GM12878 (cell line): ENCODE results near the gene GABBR1. TPM values are rescaled to one million over a fixed set of nuclear protein-coding genes. Genes with fewer than 3 reads are reported as not detected.

Experiments
- ATAC-seq: fragments of 200-7000 bp; cut with Tn5 transposase; 3 replicates; pipeline ENCODE4 v1.9.1; 2020; ENCODE audit warnings: mild to moderate bottlenecking, moderate library complexity
- BruUV-seq: library from RNA; stranded (reverse); fragments of 400-500 nt; replicated peaks from 2 replicates; lab custom pipeline; 2021; lab: Mats Ljungman, UMichigan
- CTCF ChIA-PET: fragments of 300-600 bp; sonication (Branson Sonifier 250); formaldehyde crosslinking; extraction: SDS; loops from one replicate; lab custom pipeline; 2021; ENCODE audit warnings: inconsistent platforms; lab: Yijun Ruan, JAX
- POLR2A ChIA-PET: fragments of 350-600 bp; formaldehyde crosslinking; extraction: SDS; loops from one replicate; lab custom pipeline; 2021; ENCODE audit warnings: inconsistent platforms; lab: Charles Lee
- RAD21 ChIA-PET: fragments of 300-600 bp; sonication (Branson Sonifier 250); formaldehyde crosslinking; loops from one replicate; lab custom pipeline; 2023; ENCODE audit warnings: antibody characterized with exemption; ENCODE audit not compliant: unreplicated experiment; lab: Charles Lee
- SMC1A ChIA-PET: fragments of 300-600 bp; sonication (Branson Sonifier 250); formaldehyde crosslinking; loops from one replicate; lab custom pipeline; 2023; ENCODE audit not compliant: unreplicated experiment, uncharacterized antibody; lab: Charles Lee
- DNase-seq: peaks from one replicate; pipeline ENCODE4 v3.0.0-alpha.2; 2011; ENCODE audit warnings: low read depth, low spot score
- FAIRE-seq: peaks from 3 replicates; lab custom pipeline; 2011; peaks lifted over from hg19 to GRCh38; lab: Jason Lieb, UNC
- H2AFZ ChIP-seq: 2 replicates; pipeline ENCODE4 v1.6.0; 2011; ENCODE audit warnings: low read depth, low read length, control low read depth; ENCODE audit not compliant: control insufficient read depth
- H3K27ac ChIP-seq: 2 replicates; pipeline ENCODE4 v1.5.1; 2011; ENCODE audit warnings: control low read depth; ENCODE audit not compliant: control insufficient read depth, insufficient read depth
- H3K27me3 ChIP-seq, 2 experiments: replicated peaks in 1 of 2; 2 replicates each; pipeline versions ENCODE4 v1.6.0 to v1.6.1; 2011; ENCODE audit warnings: low read length in 1 of 2; ENCODE audit not compliant: control insufficient read depth in 2 of 2, insufficient read depth in 2 of 2
- H3K36me3 ChIP-seq, 2 experiments: 2 replicates each; pipeline ENCODE4 v1.5.1; 2011; ENCODE audit warnings: low read length in 1 of 2; ENCODE audit not compliant: control insufficient read depth in 2 of 2, insufficient read depth in 2 of 2
- H3K4me1 ChIP-seq: 2 replicates; pipeline ENCODE4 v1.6.1; 2011; ENCODE audit warnings: mild to moderate bottlenecking, low read length, moderate library complexity, mixed read lengths; ENCODE audit not compliant: control insufficient read depth, insufficient read depth
- H3K4me2 ChIP-seq: 2 replicates; pipeline ENCODE4 v1.6.0; 2011; ENCODE audit warnings: control low read depth; ENCODE audit not compliant: control insufficient read depth, insufficient read depth
- H3K4me3 ChIP-seq: fragments of 200-600 bp; sonication (generic); 2 replicates; pipeline ENCODE4 v1.5.1; 2016
- H3K79me2 ChIP-seq: 2 replicates; pipeline ENCODE4 v1.6.0; 2011; ENCODE audit warnings: low read length; ENCODE audit not compliant: control insufficient read depth, insufficient read depth
- H3K9ac ChIP-seq: 2 replicates; pipeline ENCODE4 v1.8.0; 2011; ENCODE audit warnings: low read length, control low read depth, mixed read lengths; ENCODE audit not compliant: control insufficient read depth, insufficient read depth
- H3K9me3 ChIP-seq: replicated peaks from 3 replicates; pipeline ENCODE4 v1.5.1; 2011; ENCODE audit warnings: mild to moderate bottlenecking, low read length; ENCODE audit not compliant: control insufficient read depth, insufficient read depth
- H4K20me1 ChIP-seq: 2 replicates; pipeline ENCODE4 v1.6.0; 2011; ENCODE audit not compliant: control insufficient read depth, insufficient read depth
- FOS ChIP-seq: IDR thresholded peaks from 3 replicates; pipeline ENCODE4 v1.6.1; 2011; ENCODE audit warnings: borderline replicate concordance; ENCODE audit not compliant: insufficient read length; ENCODE audit errors: extremely low read depth
- FOXK2 ChIP-seq: fragments of 450-650 bp; IDR thresholded peaks from 2 replicates; pipeline ENCODE4 v1.6.1; 2017; ENCODE audit warnings: mild to moderate bottlenecking, moderate library complexity
- HDGF ChIP-seq: fragments of 450-650 bp; IDR thresholded peaks from 2 replicates; pipeline ENCODE4 v1.6.1; 2016; ENCODE audit warnings: antibody characterized with exemption
- POLR2A ChIP-seq: IDR thresholded peaks from 2 replicates; pipeline ENCODE4 v1.6.1; 2011; ENCODE audit warnings: low read depth, mild to moderate bottlenecking, low read length
- RB1 ChIP-seq: fragments of 450-650 bp; formaldehyde crosslinking; IDR thresholded peaks from 2 replicates; pipeline ENCODE4 v1.6.1; 2017; ENCODE audit warnings: mild to moderate bottlenecking, borderline replicate concordance
- ZNF24 ChIP-seq: fragments of 450-650 bp; IDR thresholded peaks from 2 replicates; pipeline ENCODE4 v1.6.1; 2017; ENCODE audit warnings: antibody characterized with exemption, mild to moderate bottlenecking
- WGBS: methylation state at CpG from one replicate; pipeline ENCODE4 v1.1.6; 2016; ENCODE audit warnings: low lambda C conversion rate; ENCODE audit not compliant: insufficient replicate concordance, insufficient coverage; ENCODE audit errors: missing lambda C conversion rate; 5-methylcytosine and 5-hydroxymethylcytosine counted together
- in situ Hi-C: fragments of 300-500 bp; cut with MboI; formaldehyde crosslinking; loops from 9 replicates; pipeline ENCODE4 v1.14.3; 2018; ENCODE audit warnings: mixed read lengths
- intact Hi-C: fragments of 100-400 bp; cut with micrococcal nuclease; formaldehyde crosslinking; loops from one replicate; pipeline ENCODE4 v1.14.2; 2022; ENCODE audit not compliant: unreplicated experiment
- polyA plus RNA-seq, 11 experiments: library from polyadenylated mRNA; depleted of rRNA in 4 of 11; unstranded in 6 of 11; stranded (reverse) in 5 of 11; fragments of >200 nt; fragmentation: Nextera tagmentation in 4 of 11; fragmentation: Illumina TruSeq in 1 of 11; extraction: Ambion mirVana in 4 of 11; extraction: Trizol in 1 of 11; gene quantifications; 1 replicate in 1 of 11; 2 replicates in 10 of 11; pipeline versions ENCODE4 v1.2.1 to v1.2.3, GENCODE V29; 2011 to 2016; ENCODE audit warnings: inconsistent platforms in 2 of 11, missing spikeins in 2 of 11, low read depth in 1 of 11
- total RNA-seq, 4 experiments: library from RNA; depleted of rRNA in 3 of 4; stranded (reverse); fragments of >200 nt in 3 of 4; fragmentation: Illumina TruSeq in 1 of 4; extraction: Trizol in 1 of 4; gene quantifications; 2 replicates each; pipeline versions ENCODE4 v1.2.1 to v1.2.3, GENCODE V29; 2013 to 2021
- TF ChIP-seq, protein P1 (sequence below): fragments of 150-350 bp; IDR thresholded peaks from 2 replicates; pipeline ENCODE4 v1.6.1; 2016; ENCODE audit warnings: low read depth, low read length
- TF ChIP-seq, protein P2 (sequence below), 3 experiments: IDR thresholded peaks in 2 of 3; conservative IDR thresholded peaks in 1 of 3; 2 replicates each; pipeline ENCODE4 v1.5.1; 2011; ENCODE audit warnings: low read depth in 3 of 3, low read length in 3 of 3, mild to moderate bottlenecking in 3 of 3, control low read depth in 2 of 3, moderate library complexity in 2 of 3, inconsistent platforms in 1 of 3, mixed read lengths in 1 of 3; ENCODE audit not compliant: control insufficient read depth in 2 of 3, insufficient read depth in 1 of 3; ENCODE audit errors: extremely low read depth in 1 of 3

The GABBR1 gene
- total and polyA plus RNA-seq, 10 of the 15 experiments (the other 5 are each of a cell fraction or from before 2014, with no cell fraction given) = 0.11 to 5.2 (median 1.0) TPM

DNA sequence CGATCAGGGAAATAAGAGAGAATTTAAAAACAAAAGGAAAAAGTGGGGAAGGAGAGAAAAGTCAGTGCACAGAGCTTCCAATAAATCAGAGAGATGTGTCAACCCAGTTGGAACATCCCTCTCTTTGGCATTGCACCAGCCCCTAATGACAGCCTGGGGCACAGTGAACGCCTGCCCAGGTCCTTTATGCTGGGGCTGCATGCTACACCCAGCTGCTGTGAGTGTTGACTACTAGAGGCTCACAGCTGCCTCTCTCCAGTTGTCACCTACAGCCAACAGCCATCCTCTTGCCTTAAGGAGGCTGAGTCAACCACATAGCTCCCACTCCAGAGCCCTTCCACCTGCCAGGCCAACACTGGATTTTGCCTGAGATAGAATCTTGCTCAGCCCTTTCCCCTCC lies 29.1 kb downstream of the GABBR1 start (continued):
- TF ChIP-seq FOS (no peak), RB1 (no peak), HDGF (no peak), POLR2A (no peak), FOXK2 (no peak)
- TF ChIP-seq, protein P1, sequence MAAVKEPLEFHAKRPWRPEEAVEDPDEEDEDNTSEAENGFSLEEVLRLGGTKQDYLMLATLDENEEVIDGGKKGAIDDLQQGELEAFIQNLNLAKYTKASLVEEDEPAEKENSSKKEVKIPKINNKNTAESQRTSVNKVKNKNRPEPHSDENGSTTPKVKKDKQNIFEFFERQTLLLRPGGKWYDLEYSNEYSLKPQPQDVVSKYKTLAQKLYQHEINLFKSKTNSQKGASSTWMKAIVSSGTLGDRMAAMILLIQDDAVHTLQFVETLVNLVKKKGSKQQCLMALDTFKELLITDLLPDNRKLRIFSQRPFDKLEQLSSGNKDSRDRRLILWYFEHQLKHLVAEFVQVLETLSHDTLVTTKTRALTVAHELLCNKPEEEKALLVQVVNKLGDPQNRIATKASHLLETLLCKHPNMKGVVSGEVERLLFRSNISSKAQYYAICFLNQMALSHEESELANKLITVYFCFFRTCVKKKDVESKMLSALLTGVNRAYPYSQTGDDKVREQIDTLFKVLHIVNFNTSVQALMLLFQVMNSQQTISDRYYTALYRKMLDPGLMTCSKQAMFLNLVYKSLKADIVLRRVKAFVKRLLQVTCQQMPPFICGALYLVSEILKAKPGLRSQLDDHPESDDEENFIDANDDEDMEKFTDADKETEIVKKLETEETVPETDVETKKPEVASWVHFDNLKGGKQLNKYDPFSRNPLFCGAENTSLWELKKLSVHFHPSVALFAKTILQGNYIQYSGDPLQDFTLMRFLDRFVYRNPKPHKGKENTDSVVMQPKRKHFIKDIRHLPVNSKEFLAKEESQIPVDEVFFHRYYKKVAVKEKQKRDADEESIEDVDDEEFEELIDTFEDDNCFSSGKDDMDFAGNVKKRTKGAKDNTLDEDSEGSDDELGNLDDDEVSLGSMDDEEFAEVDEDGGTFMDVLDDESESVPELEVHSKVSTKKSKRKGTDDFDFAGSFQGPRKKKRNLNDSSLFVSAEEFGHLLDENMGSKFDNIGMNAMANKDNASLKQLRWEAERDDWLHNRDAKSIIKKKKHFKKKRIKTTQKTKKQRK = no peak
- TF ChIP-seq, protein P2, sequence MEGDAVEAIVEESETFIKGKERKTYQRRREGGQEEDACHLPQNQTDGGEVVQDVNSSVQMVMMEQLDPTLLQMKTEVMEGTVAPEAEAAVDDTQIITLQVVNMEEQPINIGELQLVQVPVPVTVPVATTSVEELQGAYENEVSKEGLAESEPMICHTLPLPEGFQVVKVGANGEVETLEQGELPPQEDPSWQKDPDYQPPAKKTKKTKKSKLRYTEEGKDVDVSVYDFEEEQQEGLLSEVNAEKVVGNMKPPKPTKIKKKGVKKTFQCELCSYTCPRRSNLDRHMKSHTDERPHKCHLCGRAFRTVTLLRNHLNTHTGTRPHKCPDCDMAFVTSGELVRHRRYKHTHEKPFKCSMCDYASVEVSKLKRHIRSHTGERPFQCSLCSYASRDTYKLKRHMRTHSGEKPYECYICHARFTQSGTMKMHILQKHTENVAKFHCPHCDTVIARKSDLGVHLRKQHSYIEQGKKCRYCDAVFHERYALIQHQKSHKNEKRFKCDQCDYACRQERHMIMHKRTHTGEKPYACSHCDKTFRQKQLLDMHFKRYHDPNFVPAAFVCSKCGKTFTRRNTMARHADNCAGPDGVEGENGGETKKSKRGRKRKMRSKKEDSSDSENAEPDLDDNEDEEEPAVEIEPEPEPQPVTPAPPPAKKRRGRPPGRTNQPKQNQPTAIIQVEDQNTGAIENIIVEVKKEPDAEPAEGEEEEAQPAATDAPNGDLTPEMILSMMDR (IDR thresholded peaks at IDR 0.05 in 2 of 3, conservative IDR thresholded peaks at IDR 0.05 in 1 of 3; ENCODE audit: control insufficient read depth in 2 of 3, extremely low read depth in 1 of 3, insufficient read depth in 1 of 3, low read depth in 3 of 3, low read length in 3 of 3) = no peak

DNA sequence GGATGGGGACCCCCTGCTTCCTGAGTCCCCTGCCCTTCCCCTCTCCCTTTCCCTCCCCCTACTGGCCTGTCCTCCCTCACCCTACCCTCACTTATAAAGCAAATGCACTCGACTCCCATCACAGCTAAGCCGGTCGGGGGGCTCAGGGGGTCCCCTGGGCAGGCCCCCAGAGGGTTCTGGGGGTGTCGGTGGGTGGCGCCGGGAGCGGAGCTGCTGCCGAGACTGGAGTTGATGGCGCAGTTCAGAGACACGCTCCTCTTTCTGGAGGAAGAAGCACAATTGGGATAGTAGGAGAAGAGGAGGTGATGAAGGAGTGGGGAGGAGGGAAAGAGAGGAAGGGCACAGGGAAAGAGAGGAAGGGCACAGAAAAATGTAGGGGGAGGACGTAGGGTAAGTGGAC lies 29.5 kb downstream of the GABBR1 start:
- H3K27ac ChIP-seq = no peak overlapping the region
- FAIRE-seq (no peak), ATAC-seq (no peak), DNase-seq (no peak)
- H3K9me3 ChIP-seq = no peaks in the 10 kb centered on the region
- SMC1A ChIA-PET = interaction anchor here (0.6 kb wide), 1 partner anchor 340 kb away, joined by 3 read pairs; no protein-coding TSS in a partner anchor
- no peak overlapping the region for H3K4me2 ChIP-seq
- no peak for TF ChIP-seq ZNF24
- no peak overlapping the region for H2AFZ ChIP-seq
- H3K79me2 ChIP-seq = no peaks in the 10 kb centered on the region
- no peaks in the 10 kb centered on the region for H3K36me3 ChIP-seq
- CTCF ChIA-PET = interaction anchor here (0.6 to 1.1 kb wide), 2 partner anchors 51 to 593 kb away, joined by 3 read pairs; no protein-coding TSS in a partner anchor
- RAD21 ChIA-PET = no interaction called here
- H3K4me3 ChIP-seq = no peak overlapping the region
- POLR2A ChIA-PET = no interaction called here
- H3K9ac ChIP-seq = no peak overlapping the region
- intact Hi-C loops (no loop called here), in situ Hi-C loops (no loop called here)
- no TSS peak for BruUV-seq
- 69% methylated on average over 11 of the region's 11 CpGs for WGBS
- no peaks in the 10 kb centered on the region for H3K4me1 ChIP-seq
- H4K20me1 ChIP-seq = no peaks in the 10 kb centered on the region
- H3K27me3 ChIP-seq = no peaks in the 10 kb centered on the region
